ENCODE measurements around the gene COL25A1.

DNA sequence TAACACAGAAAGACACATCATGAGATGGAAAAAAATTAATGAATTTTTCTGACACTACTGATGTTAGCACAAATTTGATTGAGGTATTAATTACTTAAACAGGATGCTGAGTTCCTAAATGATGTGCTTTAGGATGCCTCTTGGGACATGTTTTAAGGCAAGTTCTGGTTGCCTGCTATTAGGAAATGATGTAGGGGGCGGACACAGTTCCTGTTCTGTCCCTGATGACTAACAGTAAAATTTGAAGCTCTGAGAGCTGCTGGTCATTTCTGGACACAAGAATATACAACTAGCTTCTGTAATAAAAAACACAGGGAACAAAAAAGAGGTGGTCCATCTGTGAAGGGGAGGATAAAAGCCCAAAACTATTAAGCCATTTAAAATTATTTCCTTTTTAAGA lies 376.4 kb downstream of the COL25A1 start:
- TF ChIP-seq, protein P1, sequence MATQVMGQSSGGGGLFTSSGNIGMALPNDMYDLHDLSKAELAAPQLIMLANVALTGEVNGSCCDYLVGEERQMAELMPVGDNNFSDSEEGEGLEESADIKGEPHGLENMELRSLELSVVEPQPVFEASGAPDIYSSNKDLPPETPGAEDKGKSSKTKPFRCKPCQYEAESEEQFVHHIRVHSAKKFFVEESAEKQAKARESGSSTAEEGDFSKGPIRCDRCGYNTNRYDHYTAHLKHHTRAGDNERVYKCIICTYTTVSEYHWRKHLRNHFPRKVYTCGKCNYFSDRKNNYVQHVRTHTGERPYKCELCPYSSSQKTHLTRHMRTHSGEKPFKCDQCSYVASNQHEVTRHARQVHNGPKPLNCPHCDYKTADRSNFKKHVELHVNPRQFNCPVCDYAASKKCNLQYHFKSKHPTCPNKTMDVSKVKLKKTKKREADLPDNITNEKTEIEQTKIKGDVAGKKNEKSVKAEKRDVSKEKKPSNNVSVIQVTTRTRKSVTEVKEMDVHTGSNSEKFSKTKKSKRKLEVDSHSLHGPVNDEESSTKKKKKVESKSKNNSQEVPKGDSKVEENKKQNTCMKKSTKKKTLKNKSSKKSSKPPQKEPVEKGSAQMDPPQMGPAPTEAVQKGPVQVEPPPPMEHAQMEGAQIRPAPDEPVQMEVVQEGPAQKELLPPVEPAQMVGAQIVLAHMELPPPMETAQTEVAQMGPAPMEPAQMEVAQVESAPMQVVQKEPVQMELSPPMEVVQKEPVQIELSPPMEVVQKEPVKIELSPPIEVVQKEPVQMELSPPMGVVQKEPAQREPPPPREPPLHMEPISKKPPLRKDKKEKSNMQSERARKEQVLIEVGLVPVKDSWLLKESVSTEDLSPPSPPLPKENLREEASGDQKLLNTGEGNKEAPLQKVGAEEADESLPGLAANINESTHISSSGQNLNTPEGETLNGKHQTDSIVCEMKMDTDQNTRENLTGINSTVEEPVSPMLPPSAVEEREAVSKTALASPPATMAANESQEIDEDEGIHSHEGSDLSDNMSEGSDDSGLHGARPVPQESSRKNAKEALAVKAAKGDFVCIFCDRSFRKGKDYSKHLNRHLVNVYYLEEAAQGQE (IDR thresholded peaks at IDR 0.05; ENCODE audit: insufficient read depth in 1 of 2, low read depth in 2 of 2, low read length in 1 of 2), result no peak
- TF ChIP-seq, protein P2, sequence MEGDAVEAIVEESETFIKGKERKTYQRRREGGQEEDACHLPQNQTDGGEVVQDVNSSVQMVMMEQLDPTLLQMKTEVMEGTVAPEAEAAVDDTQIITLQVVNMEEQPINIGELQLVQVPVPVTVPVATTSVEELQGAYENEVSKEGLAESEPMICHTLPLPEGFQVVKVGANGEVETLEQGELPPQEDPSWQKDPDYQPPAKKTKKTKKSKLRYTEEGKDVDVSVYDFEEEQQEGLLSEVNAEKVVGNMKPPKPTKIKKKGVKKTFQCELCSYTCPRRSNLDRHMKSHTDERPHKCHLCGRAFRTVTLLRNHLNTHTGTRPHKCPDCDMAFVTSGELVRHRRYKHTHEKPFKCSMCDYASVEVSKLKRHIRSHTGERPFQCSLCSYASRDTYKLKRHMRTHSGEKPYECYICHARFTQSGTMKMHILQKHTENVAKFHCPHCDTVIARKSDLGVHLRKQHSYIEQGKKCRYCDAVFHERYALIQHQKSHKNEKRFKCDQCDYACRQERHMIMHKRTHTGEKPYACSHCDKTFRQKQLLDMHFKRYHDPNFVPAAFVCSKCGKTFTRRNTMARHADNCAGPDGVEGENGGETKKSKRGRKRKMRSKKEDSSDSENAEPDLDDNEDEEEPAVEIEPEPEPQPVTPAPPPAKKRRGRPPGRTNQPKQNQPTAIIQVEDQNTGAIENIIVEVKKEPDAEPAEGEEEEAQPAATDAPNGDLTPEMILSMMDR (IDR thresholded peaks at IDR 0.05), result no peak
- TF ChIP-seq POLR2AphosphoS5 (IDR thresholded peaks at IDR 0.05; ENCODE audit: low read depth, low read length) (no peak), TCF7L2 (IDR thresholded peaks at IDR 0.05; ENCODE audit: low read depth, low read length) (no peak), SIN3A (IDR thresholded peaks at IDR 0.05; ENCODE audit: borderline replicate concordance, insufficient read depth, low read depth, low read length) (no peak)

Measured in Panc1 (cell line).